Fibroblast of pulmonary artery (primary cell): Measurements from ENCODE around the gene SH3TC1.

Experiments
- DNase-seq: peaks from one replicate; pipeline ENCODE4 v3.0.0-alpha.2; 2010; ENCODE audit warnings: low read depth
- H3K4me3 ChIP-seq: replicated peaks from 2 replicates; pipeline ENCODE4 v1.5.1; 2011; ENCODE audit warnings: low read depth, mild to moderate bottlenecking, control low read depth, low read length, moderate library complexity
- CTCF ChIP-seq: IDR thresholded peaks from 2 replicates; pipeline ENCODE4 v1.5.1; 2011; ENCODE audit warnings: mild to moderate bottlenecking, control low read depth, low read length, inconsistent platforms; ENCODE audit errors: missing control alignments

SH3TC1 gene

GRCh38 chr4:8192748-8193738 is 6.0 kb upstream of the SH3TC1 start:
- peak; percentile 61 for DNase-seq
- TF ChIP-seq CTCF: peak; percentile 24
- no peak overlapping the region for H3K4me3 ChIP-seq

GRCh38 chr4:8194306-8195242 is 4.5 kb upstream of the SH3TC1 start:
- no peak overlapping the region for H3K4me3 ChIP-seq
- TF ChIP-seq CTCF: no peak
- no peak for DNase-seq

GRCh38 chr4:8195431-8195830 is 3.7 kb upstream of the SH3TC1 start:
- TF ChIP-seq CTCF: no peak
- H3K4me3 ChIP-seq: no peak overlapping the region

GRCh38 chr4:8195841-8196458 is 3.1 kb upstream of the SH3TC1 start:
- no peak overlapping the region for H3K4me3 ChIP-seq
- DNase-seq: no peak
- TF ChIP-seq CTCF: no peak

More at GRCh38 chr4:8195431-8195830, 3.7 kb upstream of the SH3TC1 start:
- no peak for DNase-seq

- DNase-seq: no peak
- no peak for TF ChIP-seq CTCF
- H3K4me3 ChIP-seq: no peak overlapping the region
These were observed 1.6 kb upstream of the SH3TC1 start for GRCh38 chr4:8197521-8197920.

GRCh38 chr4:8198206-8198905 is 734 bp upstream of the SH3TC1 start:
- DNase-seq: no peak
- no peak for TF ChIP-seq CTCF
- H3K4me3 ChIP-seq: no peak overlapping the region
